ENCODE results near the gene SHANK1.

DNA sequence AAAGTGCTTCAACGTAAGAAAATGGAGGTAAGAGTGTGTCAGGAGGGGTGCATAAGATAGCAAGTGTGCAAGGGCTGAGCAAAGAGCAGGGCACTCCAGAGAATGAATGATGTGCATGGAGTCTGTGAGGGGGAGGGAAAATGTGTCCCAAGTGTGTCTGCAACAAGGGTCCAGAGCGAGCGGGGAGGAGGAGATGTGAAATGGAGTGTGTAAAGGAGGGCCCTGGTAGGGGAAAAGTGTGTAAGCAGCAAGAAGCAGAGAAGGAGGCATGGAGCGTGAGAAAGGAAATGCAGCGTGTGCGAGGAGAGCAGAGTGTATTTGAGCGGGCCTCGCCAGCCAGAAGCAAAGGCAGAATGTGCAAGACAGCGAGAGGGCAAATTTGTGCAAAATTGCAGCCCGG is 58.6 kb downstream of the SHANK1 start:
- TF ChIP-seq, protein P1, sequence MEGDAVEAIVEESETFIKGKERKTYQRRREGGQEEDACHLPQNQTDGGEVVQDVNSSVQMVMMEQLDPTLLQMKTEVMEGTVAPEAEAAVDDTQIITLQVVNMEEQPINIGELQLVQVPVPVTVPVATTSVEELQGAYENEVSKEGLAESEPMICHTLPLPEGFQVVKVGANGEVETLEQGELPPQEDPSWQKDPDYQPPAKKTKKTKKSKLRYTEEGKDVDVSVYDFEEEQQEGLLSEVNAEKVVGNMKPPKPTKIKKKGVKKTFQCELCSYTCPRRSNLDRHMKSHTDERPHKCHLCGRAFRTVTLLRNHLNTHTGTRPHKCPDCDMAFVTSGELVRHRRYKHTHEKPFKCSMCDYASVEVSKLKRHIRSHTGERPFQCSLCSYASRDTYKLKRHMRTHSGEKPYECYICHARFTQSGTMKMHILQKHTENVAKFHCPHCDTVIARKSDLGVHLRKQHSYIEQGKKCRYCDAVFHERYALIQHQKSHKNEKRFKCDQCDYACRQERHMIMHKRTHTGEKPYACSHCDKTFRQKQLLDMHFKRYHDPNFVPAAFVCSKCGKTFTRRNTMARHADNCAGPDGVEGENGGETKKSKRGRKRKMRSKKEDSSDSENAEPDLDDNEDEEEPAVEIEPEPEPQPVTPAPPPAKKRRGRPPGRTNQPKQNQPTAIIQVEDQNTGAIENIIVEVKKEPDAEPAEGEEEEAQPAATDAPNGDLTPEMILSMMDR (conservative IDR thresholded peaks at IDR 0.05; ENCODE audit: low read length), result no peak
- no peak for TF ChIP-seq EZH2phosphoT487 (IDR thresholded peaks at IDR 0.05; ENCODE audit: borderline replicate concordance)
